Cardiac muscle cell (in vitro differentiated cells and primary cell): ENCODE results near the gene AP4E1. TPM values are rescaled to one million over a fixed set of nuclear protein-coding genes. Genes with fewer than 3 reads are reported as not detected.
A peak's percentile ranks its signal among the peaks of the same experiment; 100 is the strongest.
"Not testable (repeated sequence)": the region's sequence is repeated elsewhere in the genome, so short reads cannot be mapped to it uniquely, and the experiment has no call there.

Source experiments
- DNase-seq, 2 donors: peaks; one replicate each; pipeline versions ENCODE4 v3.0.0 to v3.0.0-alpha.2; 2010 to 2017; ENCODE audit warnings: low read depth in 1 of 2, low spot score in 1 of 2
- H3K27ac ChIP-seq: fragments of 200-600 bp; sonication (generic); 2 replicates; pipeline ENCODE4 v1.5.1; 2016
- H3K27me3 ChIP-seq: fragments of 200-600 bp; sonication (generic); 2 replicates; pipeline ENCODE4 v1.6.0; 2016; ENCODE audit warnings: control low read depth
- H3K36me3 ChIP-seq: fragments of 200-600 bp; sonication (generic); 2 replicates; pipeline ENCODE4 v1.5.1; 2016; ENCODE audit warnings: control low read depth
- H3K4me1 ChIP-seq: fragments of 200-600 bp; sonication (generic); 2 replicates; pipeline ENCODE4 v1.8.1; 2017; ENCODE audit warnings: low read depth, mild to moderate bottlenecking, mixed run types
- H3K4me3 ChIP-seq: fragments of 200-600 bp; sonication (generic); 2 replicates; pipeline ENCODE4 v1.5.1; 2016; ENCODE audit warnings: mild to moderate bottlenecking
- H3K9me3 ChIP-seq: fragments of 200-600 bp; sonication (generic); 2 replicates; pipeline ENCODE4 v1.5.1; 2017; ENCODE audit warnings: low read depth, mild to moderate bottlenecking, control low read depth
- CTCF ChIP-seq: IDR thresholded peaks from 2 replicates; pipeline ENCODE4 v1.5.1; 2012; ENCODE audit warnings: low read depth, mild to moderate bottlenecking, low read length
- polyA plus RNA-seq: library from polyadenylated mRNA; unstranded; fragments of >200 nt; fragmentation: Nextera tagmentation; extraction: Ambion mirVana; gene quantifications from 2 replicates; pipeline ENCODE4 v1.2.1, GENCODE V29; 2016
- total RNA-seq: library from RNA; depleted of rRNA; stranded (reverse); fragments of >200 nt; gene quantifications from 2 replicates; pipeline ENCODE4 v1.2.3, GENCODE V29; 2016

AP4E1 gene
- total and polyA plus RNA-seq, 2 experiments from 2014 or later: 6.1 to 7.3 TPM

- no peaks in the 10 kb centered on the region for H3K4me1 ChIP-seq
- H3K27me3 ChIP-seq: no peaks in the 10 kb centered on the region
- H3K27ac ChIP-seq: no peak overlapping the region
- no peaks in the 10 kb centered on the region for H3K36me3 ChIP-seq
- H3K9me3 ChIP-seq: no peaks in the 10 kb centered on the region
- TF ChIP-seq CTCF: no peak
- H3K4me3 ChIP-seq: no peak overlapping the region
- DNase-seq: peak in 1 of 2 donors; percentile 48
Measured at GRCh38 chr15:51024735-51025453, 116.4 kb downstream of the AP4E1 start.

DNA sequence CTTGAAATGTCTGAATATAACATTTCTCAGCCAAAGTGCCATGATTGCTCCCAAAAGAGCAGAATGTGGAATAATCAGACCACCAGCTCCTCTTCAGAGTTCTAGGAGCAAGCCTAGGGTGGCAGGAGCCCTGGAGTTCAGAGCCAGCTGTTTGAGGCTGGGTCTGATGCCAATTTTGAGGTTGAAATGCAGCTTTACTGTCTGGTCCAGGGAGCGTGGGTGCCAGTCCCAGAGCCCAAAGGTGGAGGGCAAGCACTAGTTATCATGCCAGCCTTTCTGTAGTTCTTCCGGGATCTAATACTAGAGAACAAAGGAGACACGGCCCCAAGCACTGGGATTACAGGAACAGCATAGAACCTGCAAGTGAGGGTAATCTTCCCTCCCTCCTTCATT, 117.0 kb downstream of the AP4E1 start:
- Histone ChIP-seq H3K4me1 (no peaks in the 10 kb centered on the region), H3K9me3 (no peaks in the 10 kb centered on the region), H3K4me3 (no peak overlapping the region), H3K27me3 (no peaks in the 10 kb centered on the region), H3K36me3 (no peaks in the 10 kb centered on the region), H3K27ac (no peak overlapping the region)
- no peak for DNase-seq
- TF ChIP-seq CTCF: no peak

DNA sequence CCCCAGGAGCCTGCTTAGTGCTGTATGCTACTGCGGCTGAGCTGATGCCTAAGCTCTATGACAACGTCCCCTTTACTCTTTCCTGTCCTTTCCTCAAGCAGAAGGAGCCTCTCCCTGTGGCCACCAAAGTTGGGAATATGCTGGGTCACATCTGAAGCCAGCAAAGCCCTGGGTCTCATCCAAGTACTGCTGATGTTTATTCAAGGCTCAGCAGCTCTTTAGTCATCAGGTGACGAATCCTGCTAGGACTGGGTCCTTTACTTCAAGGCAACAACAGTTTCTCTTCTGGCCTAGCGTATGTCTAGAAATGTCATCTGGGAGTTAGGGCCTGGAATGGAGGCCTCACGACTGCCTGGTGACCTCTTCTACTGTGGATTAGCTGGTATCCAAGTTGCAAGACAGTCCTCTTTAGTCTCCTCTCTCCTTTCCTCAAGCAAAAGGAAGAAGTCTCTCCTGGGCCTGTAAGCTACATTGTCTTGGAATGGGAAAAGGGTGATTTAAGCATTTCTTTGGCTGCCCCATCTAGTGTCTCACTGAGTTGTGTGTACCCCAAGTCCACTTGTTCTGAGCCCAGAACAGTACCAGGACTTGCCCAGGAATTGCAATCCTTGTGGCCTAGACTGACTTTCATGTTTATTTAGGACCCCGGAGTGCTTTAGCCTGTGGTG, 122.3 kb downstream of the AP4E1 start:
- Histone ChIP-seq H3K4me3 (no peak overlapping the region), H3K4me1 (no peaks in the 10 kb centered on the region), H3K36me3 (no peaks in the 10 kb centered on the region), H3K27ac (no peak overlapping the region), H3K9me3 (no peaks in the 10 kb centered on the region), H3K27me3 (no peaks in the 10 kb centered on the region)
- TF ChIP-seq CTCF: no peak
- peak in 1 of 2 donors; percentile 38 for DNase-seq

DNA sequence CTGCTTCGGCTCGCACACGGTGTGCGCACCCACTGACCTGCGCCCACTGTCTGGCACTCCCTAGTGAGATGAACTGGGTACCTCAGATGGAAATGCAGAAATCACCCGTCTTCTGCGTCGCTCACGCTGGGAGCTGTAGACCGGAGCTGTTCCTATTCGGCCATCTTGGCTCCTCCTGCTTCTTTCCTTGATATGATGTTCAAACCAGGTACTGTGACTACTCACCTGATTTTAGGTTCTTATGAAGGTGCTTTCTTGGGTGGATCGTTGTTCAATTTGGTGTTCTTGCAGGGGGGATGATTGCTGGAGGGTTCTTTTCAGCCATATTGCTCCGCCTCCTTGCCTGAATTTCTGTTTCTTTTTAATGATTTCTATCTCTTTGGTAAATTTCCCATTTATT, 129.0 kb downstream of the AP4E1 start:
- H3K9me3 ChIP-seq, H3K27me3 ChIP-seq, DNase-seq, H3K36me3 ChIP-seq, H3K27ac ChIP-seq, H3K4me3 ChIP-seq, H3K4me1 ChIP-seq: not testable (repeated sequence)

- H3K27ac ChIP-seq: no peak overlapping the region
- no peaks in the 10 kb centered on the region for H3K27me3 ChIP-seq
- no peak overlapping the region for H3K4me3 ChIP-seq
- TF ChIP-seq CTCF: no peak
- no peaks in the 10 kb centered on the region for H3K9me3 ChIP-seq
- H3K36me3 ChIP-seq: no peaks in the 10 kb centered on the region
- no peak for DNase-seq
- H3K4me1 ChIP-seq: no peaks in the 10 kb centered on the region
Measured at GRCh38 chr15:51038162-51038973, 129.9 kb downstream of the AP4E1 start.

- no peak for DNase-seq
- TF ChIP-seq CTCF: no peak
Measured at GRCh38 chr15:51038974-51039319, 130.5 kb downstream of the AP4E1 start.

More at GRCh38 chr15:51038974-51039319, 130.5 kb downstream of the AP4E1 start:
- no peaks in the 10 kb centered on the region for H3K27me3 ChIP-seq
- no peak overlapping the region for H3K27ac ChIP-seq
- H3K9me3 ChIP-seq: no peaks in the 10 kb centered on the region
- H3K4me1 ChIP-seq: no peaks in the 10 kb centered on the region
- no peak overlapping the region for H3K4me3 ChIP-seq
- no peaks in the 10 kb centered on the region for H3K36me3 ChIP-seq
